NCI-H82 (cell line): Measurements from ENCODE around the gene RASAL2.
"Not testable (repeated sequence)": the region's sequence is repeated elsewhere in the genome, so short reads cannot be mapped to it uniquely, and the experiment has no call there.

Source experiments
- DNase-seq: peaks from one replicate; lab custom pipeline; 2025; lab: John Stamatoyannopoulos, UW

Gene RASAL2

GRCh38 chr1:178345238-178345637 lies 251.3 kb downstream of the RASAL2 start:
- no peak for DNase-seq

GRCh38 chr1:178345807-178346206 lies 251.9 kb downstream of the RASAL2 start:
- no peak for DNase-seq

- DNase-seq: no peak
Observed at GRCh38 chr1:178349801-178350200, 255.9 kb downstream of the RASAL2 start.

- not testable (repeated sequence) for DNase-seq
Observed at GRCh38 chr1:178351911-178352310, 258.0 kb downstream of the RASAL2 start.

GRCh38 chr1:178352790-178353416 lies 259.0 kb downstream of the RASAL2 start:
- no peak for DNase-seq

- no peak for DNase-seq
Observed at GRCh38 chr1:178353524-178353923, 259.6 kb downstream of the RASAL2 start.

- DNase-seq: no peak
Observed at GRCh38 chr1:178354816-178355215, 260.9 kb downstream of the RASAL2 start.

GRCh38 chr1:178356299-178356698 lies 262.4 kb downstream of the RASAL2 start:
- DNase-seq: no peak

GRCh38 chr1:178358456-178358855 lies 264.6 kb downstream of the RASAL2 start:
- DNase-seq: no peak

- no peak for DNase-seq
Observed at GRCh38 chr1:178360421-178360820, 266.5 kb downstream of the RASAL2 start.

- DNase-seq: peak; percentile 38
Observed at GRCh38 chr1:178361847-178362246, 267.9 kb downstream of the RASAL2 start.

- DNase-seq: no peak
Observed at GRCh38 chr1:178362747-178363146, 268.8 kb downstream of the RASAL2 start.

- no peak for DNase-seq
Observed at GRCh38 chr1:178364782-178365181, 270.9 kb downstream of the RASAL2 start.

- no peak for DNase-seq
Observed at GRCh38 chr1:178367151-178367550, 273.2 kb downstream of the RASAL2 start.

GRCh38 chr1:178368208-178368607 lies 274.3 kb downstream of the RASAL2 start:
- no peak for DNase-seq

GRCh38 chr1:178371235-178371634 lies 277.3 kb downstream of the RASAL2 start:
- DNase-seq: peak; percentile 32

GRCh38 chr1:178371933-178372388 lies 278.1 kb downstream of the RASAL2 start:
- DNase-seq: peak; percentile 31

GRCh38 chr1:178374016-178374415 lies 280.1 kb downstream of the RASAL2 start:
- DNase-seq: peak; percentile 51

- DNase-seq: no peak
Observed at GRCh38 chr1:178376008-178376407, 282.1 kb downstream of the RASAL2 start.

- DNase-seq: no peak
Observed at GRCh38 chr1:178379807-178380206, 285.9 kb downstream of the RASAL2 start.

- peak; percentile 38 for DNase-seq
Observed at GRCh38 chr1:178382372-178382771, 288.5 kb downstream of the RASAL2 start.

GRCh38 chr1:178385662-178386061 lies 291.8 kb downstream of the RASAL2 start:
- DNase-seq: no peak

- peak; percentile 70 for DNase-seq
Observed at GRCh38 chr1:178388418-178389145, 294.7 kb downstream of the RASAL2 start.

GRCh38 chr1:178389441-178389840 lies 295.5 kb downstream of the RASAL2 start:
- no peak for DNase-seq
